Muscle of back (tissue), 11 donors: ENCODE results near the gene RACGAP1. TPM values are rescaled to one million over a fixed set of nuclear protein-coding genes. Genes with fewer than 3 reads are reported as not detected.
A peak's percentile ranks its signal among the peaks of the same experiment; 100 is the strongest.

Experiments
- DNase-seq, 3 donors: peaks; one replicate each; pipeline versions ENCODE4 v3.0.0 to v3.0.0-alpha.2; 2013
- polyA plus RNA-seq, 10 donors: library from polyadenylated mRNA; unstranded; fragments of 120-200 nt; gene quantifications; one replicate each; pipeline ENCODE4 v1.2.1, GENCODE V29; 2013; ENCODE audit not compliant: insufficient read length in 10 of 10

The RACGAP1 gene
- polyA plus RNA-seq, 10 donors = 19.3 to 41.4 (median 28.6) TPM

DNA sequence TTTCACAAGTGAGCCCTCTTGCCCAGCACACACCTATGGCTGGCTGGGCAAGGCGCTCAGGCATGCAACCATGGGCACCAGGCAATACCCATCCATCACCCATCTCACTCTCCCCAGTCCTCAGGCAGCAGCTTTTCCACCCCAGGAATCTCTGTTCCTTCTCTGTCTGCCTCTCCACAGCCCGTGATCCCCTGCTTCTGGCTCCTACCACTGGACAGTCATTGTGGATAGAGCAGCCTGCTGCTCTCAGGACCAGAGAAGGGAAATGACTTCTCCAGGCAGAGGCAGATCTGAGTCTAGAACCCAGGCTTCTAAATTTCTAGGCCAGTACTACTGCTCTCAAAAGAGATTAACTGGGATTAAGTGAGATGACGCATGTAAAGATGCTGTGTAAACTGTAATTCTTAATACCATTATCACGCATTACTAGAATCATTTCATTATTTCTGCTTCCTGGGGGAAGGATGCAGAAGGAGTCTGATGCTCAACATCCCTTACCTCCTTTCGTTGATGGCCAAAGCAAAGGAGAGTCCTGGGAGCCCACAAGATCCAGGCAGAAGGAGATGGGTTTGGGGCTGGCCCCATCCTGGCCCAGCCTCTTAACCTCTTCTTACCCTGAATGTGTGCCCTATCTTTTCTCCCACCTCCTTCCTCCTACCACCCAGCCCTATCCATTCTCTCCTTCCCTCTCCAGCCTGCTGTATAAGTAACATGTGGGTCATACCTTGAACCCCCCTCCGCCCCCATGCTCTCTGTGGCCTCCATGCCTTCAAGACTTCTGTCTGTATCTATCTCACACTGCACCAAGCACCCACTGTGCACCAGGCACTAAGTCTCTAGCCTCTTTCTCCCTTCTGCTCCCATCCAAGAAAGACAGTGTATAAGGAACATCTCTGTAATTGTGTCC, 68.4 kb downstream of the RACGAP1 start:
- DNase-seq = no peak

DNA sequence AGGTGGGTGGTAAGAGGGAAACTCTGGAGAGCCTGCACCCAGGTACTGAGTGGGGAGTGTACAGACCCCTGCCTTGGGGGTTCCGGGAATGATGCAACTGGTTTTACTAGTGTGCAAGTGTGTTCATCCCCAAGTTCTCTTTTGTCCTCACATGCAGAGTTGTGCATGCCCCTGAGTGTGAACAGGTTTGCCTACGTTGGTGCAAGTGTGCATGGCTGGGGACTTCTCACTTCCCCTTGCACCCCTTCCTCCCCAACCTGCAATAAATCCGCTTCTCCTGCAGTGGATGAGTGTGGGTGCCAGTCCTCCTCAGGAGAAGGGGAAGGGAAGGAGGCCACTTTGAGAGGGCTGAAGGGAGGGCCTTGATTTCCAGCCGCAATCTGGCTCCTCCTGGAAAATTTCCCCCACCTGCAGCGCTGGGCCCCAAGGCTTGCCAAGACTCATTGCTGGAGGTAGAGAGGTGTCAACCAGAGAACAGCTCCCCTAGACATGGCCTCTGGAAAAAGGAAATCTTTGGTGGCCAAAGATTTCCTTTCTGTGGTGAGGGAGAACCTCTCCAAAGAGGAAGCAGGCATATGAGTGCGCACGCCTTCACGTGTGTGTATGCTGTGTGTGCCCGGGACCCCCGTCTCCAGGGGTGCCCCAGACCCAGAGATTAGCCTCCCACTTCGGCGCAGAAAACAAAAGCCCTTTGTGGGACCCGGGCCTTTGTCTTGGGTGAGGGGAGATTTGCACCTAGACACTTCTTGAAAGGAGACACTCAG, 69.2 kb downstream of the RACGAP1 start:
- DNase-seq = no peak

DNA sequence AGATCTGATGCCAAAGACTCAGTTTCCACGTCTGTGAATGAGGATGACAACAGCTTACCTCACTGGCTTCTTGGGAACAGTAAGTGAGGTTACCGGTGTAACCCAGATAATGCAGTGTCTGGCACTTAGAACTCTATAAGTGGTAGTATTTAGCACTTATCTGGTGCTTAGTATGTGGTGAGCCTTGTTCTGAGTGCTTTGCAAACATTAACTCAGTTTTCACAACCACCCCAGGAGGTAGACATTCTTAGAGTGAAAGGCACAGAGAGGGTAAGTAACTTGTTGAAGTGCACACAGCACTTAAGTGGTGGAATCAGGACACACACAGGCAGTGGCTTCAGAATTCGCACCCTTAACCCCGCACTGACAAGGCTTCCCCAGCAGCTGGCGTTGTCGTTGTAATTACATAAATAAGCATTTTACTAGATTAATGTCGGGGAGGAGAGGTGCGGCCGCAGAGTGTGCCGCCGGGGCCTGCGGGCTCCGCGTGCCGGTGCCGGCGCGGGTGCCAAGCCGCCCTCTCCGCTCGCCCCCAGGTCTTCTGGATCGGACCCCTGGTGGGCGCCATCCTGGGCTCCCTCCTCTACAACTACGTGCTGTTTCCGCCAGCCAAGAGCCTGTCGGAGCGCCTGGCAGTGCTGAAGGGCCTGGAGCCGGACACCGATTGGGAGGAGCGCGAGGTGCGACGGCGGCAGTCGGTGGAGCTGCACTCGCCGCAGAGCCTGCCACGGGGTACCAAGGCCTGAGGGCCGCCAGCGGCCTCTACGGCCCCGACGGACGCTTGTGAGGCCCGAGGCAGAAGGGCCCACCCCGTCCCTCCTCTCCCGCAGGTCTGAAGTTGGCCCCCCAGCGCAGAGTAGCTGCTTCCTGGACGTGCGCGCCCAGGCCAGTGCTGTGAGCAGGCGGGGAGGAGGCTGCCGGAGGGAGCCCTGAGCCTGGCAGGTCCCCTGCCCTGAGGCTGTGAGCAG, 70.1 kb downstream of the RACGAP1 start:
- DNase-seq = no peak

DNA sequence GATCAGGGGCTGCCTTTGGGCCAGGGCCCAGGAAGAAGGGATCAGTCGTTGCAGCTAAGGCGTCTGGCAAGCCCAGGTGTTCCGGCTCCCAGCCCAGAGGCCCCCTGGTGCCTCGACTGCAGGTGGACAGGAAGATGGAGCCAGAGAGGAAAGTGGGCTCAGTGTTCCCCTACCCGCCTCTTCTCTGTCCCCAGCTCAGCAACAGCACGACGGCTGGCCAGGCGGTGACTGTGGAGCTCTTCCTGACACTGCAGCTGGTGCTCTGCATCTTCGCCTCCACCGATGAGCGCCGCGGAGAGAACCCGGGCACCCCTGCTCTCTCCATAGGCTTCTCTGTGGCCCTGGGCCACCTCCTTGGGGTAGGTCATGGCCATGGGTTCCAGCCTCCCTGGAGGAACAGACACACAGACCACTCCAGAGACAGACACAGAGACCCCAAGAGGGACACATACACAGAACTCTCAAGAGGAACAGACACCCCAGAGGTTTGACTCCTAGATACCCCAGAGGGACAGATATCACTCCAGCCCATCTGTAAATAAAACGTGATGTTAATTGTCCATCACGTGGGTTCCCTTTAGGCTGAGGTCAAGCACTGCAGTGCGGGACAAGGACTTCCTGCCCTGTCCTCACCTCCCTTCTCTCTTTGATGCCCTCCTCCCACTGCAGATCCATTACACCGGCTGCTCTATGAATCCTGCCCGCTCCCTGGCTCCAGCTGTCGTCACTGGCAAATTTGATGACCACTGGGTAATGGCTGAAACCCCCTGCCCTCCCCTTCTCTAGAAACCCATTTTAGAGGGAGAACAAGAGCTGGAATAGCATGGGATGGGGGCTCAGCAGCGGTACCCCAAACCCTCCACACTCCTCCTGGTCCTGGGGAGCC, 71.1 kb downstream of the RACGAP1 start:
- DNase-seq = no peak

DNA sequence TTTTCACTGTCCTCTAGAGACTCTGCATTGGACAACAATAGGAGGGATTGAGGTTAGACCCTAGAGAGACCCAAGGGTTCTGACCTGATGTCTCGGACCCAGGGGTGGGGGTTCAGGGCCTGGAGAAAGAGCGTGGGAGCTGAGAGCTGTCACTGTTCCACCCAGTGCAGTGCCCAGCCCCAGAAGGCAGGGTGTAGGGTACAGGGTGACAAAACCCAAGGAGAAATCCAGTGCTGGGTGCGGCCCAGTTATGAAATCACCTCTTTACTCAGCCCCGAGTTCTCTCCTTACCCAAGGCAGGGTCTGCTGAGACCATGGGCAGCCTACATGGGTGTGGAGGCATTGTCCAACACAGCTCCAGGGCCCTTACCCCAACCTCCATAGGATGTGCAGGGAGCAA, 72.1 kb downstream of the RACGAP1 start:
- no peak for DNase-seq

DNA sequence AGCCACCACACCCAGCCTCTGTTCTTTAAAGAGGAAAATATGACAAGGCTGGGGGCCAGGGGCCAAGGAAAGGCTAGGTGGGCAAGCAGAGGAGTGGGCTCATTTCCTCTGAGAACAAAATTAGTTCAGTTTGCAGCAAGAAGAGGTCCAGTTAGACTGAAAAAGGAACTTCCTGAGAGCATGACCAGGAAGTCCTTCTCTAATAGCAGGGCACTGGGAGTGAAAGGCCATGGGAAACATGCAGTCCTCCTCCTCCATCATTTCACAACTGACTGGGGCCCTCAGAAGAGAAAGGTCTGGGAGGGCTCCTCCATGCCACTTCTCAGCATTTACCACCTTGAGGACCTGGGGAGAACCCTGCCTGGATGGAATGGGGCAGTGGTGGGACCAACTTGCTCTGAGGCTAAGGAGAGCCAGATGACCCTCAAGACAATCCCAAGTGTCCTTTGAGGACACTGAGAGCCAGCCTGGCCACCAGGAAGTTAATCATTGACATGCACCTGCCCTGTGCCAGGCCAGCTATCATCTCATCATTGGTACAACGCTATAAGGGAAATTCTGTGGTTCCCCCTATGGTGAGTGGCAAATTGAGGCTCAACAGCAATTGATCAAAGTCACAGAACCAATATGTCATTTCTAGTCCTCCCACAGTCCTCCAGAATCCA, 72.8 kb downstream of the RACGAP1 start:
- no peak for DNase-seq

DNA sequence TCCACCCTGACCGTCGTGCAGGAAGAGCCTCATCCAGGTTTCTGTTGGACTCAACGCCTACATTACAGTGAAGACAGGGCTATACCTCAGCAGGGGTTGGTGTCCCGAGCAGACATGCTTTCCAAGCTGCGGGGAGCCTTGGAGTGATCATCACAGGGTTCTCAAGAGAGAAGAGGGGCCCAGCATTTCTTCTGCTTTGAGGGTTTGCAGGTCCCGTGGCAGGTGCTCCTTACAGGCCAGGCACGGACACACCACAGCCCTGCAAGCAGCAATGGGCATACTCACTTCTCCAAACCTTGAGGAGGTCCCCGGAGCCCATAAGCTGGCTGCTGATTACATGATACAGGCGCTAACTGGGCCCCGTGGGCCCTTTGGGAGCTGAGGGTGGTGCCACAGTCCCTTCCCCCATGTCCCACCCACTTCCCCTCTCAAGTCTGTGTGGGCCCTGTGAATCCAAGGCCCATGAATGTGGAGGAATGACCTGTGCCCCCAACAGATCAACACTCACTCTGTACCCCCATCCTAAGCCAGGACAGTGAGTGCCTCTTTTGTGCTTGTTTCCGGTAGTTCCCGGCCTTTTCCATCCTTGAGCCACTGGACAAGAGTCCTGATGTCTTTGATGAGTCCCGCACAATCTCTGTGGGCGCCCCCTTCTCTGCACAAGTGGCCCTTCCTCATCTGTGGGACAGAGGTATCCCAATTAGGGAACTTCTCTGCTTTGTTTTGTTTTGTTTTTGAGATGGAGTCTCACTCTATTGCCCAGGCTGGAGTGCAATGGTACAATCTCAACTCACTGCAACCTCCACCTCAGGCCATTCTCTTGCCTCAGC, 73.7 kb downstream of the RACGAP1 start:
- DNase-seq = no peak

DNA sequence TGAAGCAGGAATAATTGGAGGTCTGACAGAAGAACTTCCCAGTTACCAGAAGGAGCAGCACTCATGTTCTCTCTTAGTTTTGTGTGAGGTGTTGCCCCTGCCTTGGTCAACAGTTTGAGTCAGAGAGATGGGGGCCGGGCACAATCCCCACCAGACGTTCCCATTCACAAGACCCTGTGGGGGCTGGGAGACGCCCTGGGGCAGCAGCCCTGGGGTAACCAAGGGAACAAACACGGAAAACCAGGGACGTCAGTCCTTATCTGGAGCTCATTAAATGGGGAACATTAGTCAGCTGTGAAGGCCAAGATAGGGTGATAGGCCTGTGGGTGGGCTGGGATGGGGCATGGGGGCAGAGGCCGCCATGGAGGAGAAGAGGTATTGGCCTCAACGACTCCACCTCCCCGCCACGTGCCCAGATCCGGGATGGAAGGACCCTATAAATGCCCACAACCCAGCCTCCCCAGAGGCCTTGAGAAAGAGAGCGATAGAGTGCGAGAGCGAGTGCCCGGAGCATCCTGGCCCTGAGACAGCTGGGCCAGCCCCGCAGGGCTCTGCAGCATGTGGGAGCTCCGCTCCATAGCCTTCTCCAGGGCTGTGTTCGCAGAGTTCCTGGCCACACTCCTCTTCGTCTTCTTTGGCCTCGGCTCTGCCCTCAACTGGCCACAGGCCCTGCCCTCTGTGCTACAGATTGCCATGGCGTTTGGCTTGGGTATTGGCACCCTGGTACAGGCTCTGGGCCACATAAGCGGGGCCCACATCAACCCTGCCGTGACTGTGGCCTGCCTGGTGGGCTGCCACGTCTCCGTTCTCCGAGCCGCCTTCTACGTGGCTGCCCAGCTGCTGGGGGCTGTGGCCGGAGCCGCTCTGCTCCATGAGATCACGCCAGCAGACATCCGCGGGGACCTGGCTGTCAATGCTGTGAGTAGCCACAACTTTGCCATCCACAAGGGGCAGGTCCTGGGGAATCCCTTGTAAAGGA, 74.7 kb downstream of the RACGAP1 start, which contains the start of gene AQP2:
TSS of gene AQP2 (plus strand) at position 465 of the 979 bp plus-strand sequence. CDS start at position 559, 94 bp downstream.
- DNase-seq = no peak

DNA sequence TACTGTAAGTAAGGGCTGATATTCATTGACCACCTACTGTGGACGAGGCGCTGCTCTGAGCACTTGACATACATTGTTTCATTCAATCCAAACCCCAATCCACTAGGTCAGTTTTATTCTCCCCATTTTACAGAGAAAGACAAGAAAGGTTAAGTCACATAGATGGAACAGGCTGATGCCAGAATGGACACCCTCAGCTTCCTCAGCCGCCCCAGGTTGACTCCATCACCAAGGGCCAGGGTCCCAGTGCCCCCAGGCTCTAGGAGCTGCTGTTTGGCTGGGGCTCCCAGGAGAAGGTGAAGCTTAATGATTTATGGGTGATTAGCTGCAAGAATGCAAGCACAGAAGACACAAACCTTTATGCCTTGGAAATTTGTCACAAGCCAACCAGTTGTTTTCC, 75.4 kb downstream of the RACGAP1 start:
- no peak for DNase-seq

DNA sequence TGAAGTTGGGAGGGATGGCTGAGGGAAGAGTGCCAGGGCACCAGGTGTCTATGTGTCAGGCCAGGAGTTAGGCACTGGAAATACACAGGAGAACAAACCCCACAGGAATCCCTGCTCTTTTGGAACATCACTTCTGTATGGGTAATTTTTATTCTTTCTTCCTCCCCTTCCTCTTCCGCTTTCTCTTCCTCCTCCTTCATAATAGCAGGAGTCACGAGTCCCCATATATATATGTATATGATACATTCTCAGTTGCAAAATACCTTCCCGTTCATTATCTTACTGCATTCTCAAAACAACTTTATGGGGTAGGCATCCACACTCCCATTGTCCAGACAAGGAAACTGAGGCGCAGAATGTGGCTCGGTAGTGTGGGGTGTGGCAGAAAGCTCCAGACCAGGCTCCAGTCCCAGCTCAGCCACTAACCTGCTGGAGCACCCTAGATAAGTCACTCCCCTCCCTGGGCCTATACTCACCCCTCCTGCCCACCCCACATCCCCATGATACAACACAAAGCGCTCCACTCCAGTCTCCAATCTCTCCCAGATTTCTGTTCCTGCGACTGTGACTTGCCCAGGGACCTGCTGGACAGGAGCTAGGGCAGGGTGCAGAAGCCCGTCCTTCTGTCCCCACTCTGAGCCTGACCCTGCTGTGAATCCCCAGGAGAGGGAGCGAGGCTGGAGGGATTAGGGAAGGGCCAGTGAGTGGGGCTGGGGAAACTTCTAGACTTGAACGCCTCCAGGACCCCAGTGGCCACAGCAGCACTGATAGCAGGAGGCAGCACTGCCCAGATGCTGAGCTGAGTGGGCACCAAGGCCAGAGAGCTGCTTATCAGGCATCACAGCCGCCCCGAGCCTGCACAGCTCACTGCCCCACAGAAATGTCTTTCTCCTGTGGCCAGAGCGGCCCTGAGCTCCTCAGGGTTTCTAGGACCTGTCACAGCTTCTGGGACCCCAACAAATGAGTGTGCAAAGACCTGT, 76.1 kb downstream of the RACGAP1 start:
- DNase-seq = no peak

DNA sequence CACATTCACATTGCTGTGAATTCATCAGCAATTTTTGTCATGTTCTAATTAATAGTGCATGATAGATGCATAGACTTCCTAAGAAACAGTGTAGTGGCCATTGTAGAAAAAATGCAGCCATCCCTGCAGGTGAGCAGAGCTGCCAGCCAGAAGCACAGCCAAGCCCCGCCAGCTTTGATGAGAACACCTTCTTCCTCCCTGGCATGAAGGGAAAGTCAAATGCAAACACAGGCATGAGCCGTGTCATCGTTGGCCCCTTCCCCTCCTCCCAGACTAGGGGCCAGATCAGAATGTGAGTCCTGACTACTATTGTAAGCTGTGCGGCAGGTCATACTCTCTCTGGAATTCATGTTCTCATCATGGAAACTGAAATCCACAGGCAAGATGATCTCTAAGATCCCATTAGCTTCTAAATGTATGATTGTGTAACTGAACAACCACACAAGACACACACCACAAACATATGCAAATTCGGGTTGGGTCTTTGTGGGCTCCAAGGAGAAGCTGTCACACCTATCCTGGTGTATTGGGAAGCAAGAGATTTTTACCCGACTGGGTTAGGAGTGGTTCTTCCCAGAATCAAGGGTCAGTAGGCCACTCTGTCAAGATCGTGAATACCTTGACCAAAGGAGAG, 77.6 kb downstream of the RACGAP1 start:
- no peak for DNase-seq

DNA sequence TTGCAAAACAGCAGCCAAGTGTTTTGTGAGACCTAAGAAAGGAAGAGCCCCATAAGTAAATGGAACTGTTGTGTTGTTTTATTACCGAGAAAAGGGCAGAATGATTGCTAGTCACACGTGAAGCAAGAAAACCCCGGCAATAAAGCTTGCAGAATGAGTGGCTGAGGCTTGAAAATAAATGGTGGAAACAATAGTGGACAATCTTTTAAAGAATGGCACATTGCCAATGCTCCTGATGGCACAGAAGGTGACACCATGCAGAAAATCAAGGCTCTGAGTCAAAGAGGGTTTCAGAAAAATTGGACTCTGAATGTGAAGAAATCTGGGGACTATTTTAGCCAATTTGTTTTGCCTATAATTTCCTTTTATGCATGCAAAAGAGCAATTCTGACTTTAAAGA, 78.8 kb downstream of the RACGAP1 start:
- no peak for DNase-seq

DNA sequence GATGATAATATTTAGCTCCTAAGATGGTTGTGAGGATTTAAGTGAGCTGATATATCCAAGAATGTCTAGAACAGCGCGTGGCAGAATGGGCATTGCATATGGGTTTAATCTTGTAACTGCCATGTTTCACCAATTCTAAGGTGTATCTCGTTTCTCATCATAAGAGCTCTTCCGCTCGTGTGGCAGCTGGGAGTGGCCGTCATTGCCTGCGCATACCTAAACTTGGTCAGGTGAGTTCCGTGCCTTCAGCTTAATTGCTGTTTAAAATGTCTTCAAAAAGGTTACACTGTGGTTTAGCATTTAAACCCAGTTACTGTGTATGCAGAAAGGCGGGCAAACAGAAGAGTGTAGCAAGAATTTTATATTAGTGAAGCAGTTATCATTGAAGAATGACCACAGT, 79.2 kb downstream of the RACGAP1 start:
- DNase-seq = no peak

DNA sequence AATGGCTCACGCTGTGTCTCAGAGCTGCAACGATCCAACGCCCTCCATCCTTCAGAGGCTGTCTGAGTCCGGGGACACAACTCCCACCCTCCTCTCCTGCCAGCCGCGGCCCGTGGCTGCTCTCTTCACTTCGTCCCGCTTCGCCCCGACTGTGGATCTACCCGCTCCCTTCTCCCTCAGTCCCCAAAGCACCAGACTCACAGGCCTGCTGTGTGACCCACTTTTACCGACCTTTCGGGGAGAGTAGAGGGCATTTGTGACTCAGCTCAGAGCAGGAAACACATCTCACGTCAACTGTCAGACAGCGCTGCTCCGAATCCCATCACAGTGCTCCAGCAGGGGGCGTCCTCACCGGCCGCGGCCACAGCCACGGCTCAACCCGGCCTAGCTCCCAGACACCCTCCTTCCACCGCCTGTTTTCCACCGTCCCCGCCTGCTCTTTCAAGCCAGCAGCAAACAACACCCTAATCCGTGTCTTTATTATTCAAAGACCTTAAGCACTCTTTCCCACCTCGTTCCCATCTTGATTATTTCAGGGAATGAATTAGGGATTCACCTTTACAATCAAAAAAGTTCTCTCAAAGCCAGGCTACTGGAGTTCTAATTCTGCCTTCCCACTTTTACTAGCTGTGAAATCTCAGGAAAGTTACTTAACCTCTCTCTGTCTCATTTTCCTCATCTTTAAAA, 79.8 kb downstream of the RACGAP1 start:
- DNase-seq = peak; percentile 59 to 90 (median 84)

DNA sequence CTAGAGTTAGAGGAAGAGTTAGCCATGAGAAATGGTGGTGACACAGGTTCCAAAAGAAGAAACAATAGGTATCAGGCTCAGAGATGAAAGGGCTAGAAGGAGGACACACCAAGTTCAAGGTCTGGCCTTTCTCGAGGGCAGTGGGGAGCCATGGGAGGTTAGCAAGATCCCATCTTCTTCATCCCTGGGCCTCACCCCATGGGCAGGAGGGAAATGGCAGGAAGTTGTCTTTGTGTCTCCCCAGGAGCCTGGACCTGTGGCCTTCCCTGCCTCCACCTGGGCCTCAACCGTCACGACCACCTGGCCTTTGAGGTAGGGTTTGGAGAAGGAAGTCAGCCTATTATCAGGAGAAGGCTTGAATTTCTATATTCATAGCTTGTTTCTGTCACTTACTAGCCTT, 80.6 kb downstream of the RACGAP1 start:
- no peak for DNase-seq
